Skeletal muscle satellite cell (primary cell): ENCODE results near the gene RAF1.
"Not testable (repeated sequence)": the region's sequence is repeated elsewhere in the genome, so short reads cannot be mapped to it uniquely, and the experiment has no call there.

ENCODE experiments used
- H3K27me3 ChIP-seq: 2 replicates; pipeline ENCODE4 v1.7.0; 2013; ENCODE audit warnings: low read length; ENCODE audit not compliant: control insufficient read depth, insufficient read depth
- H3K36me3 ChIP-seq: 2 replicates; pipeline ENCODE4 v1.7.0; 2013; ENCODE audit warnings: mild to moderate bottlenecking, control low read depth, low read length; ENCODE audit not compliant: insufficient read depth
- H3K4me1 ChIP-seq: 2 replicates; pipeline ENCODE4 v1.7.0; 2013; ENCODE audit warnings: low read length; ENCODE audit not compliant: control insufficient read depth, insufficient read depth
- H3K4me2 ChIP-seq: 2 replicates; pipeline ENCODE4 v1.7.0; 2013; ENCODE audit warnings: mild to moderate bottlenecking, low read length
- H3K4me3 ChIP-seq: 2 replicates; pipeline ENCODE4 v1.7.0; 2013; ENCODE audit warnings: low read length
- H3K9ac ChIP-seq: 2 replicates; pipeline ENCODE4 v1.7.0; 2013; ENCODE audit warnings: mild to moderate bottlenecking, low read depth, low read length, moderate library complexity
- H3K9me3 ChIP-seq: replicated peaks from 2 replicates; pipeline ENCODE4 v1.7.0; 2013; ENCODE audit warnings: mild to moderate bottlenecking, control low read depth, low read length

Gene RAF1

GRCh38 chr3:12673956-12674736 is 10.2 kb upstream of the RAF1 start:
- H3K4me3 ChIP-seq, H3K9me3 ChIP-seq, H3K27me3 ChIP-seq, H3K36me3 ChIP-seq, H3K4me2 ChIP-seq, H3K9ac ChIP-seq, H3K4me1 ChIP-seq: not testable (repeated sequence)

- H3K4me3 ChIP-seq: no peak overlapping the region
- H3K36me3 ChIP-seq: no peaks in the 10 kb centered on the region
- H3K9ac ChIP-seq: no peak overlapping the region
- H3K4me1 ChIP-seq: no peaks in the 10 kb centered on the region
- H3K27me3 ChIP-seq: no peaks in the 10 kb centered on the region
- no peaks in the 10 kb centered on the region for H3K9me3 ChIP-seq
- no peak overlapping the region for H3K4me2 ChIP-seq
Observed at GRCh38 chr3:12671120-12671450, 7.2 kb upstream of the RAF1 start.

- no peak overlapping the region for H3K4me2 ChIP-seq
- H3K36me3 ChIP-seq: no peaks in the 10 kb centered on the region
- H3K9me3 ChIP-seq: no peaks in the 10 kb centered on the region
- H3K9ac ChIP-seq: no peak overlapping the region
- H3K4me1 ChIP-seq: no peaks in the 10 kb centered on the region
- no peak overlapping the region for H3K4me3 ChIP-seq
- H3K27me3 ChIP-seq: no peaks in the 10 kb centered on the region
Observed at GRCh38 chr3:12670365-12671119, 6.6 kb upstream of the RAF1 start.

- H3K4me3 ChIP-seq: peak overlapping the region; percentile 78
- peaks cover 33% of the 10 kb centered on the region for H3K4me1 ChIP-seq
- no peaks in the 10 kb centered on the region for H3K27me3 ChIP-seq
- no peaks in the 10 kb centered on the region for H3K9me3 ChIP-seq
- H3K9ac ChIP-seq: peak overlapping the region; percentile 99
- H3K36me3 ChIP-seq: no peaks in the 10 kb centered on the region
- H3K4me2 ChIP-seq: peak overlapping the region; percentile 86
Observed at GRCh38 chr3:12663401-12663935, 449 bp downstream of the RAF1 start.

- H3K27me3 ChIP-seq: no peaks in the 10 kb centered on the region
- peaks cover 40% of the 10 kb centered on the region for H3K4me1 ChIP-seq
- no peaks in the 10 kb centered on the region for H3K36me3 ChIP-seq
- H3K4me3 ChIP-seq: peak overlapping the region; percentile 78
- peak overlapping the region; percentile 99 for H3K9ac ChIP-seq
- H3K9me3 ChIP-seq: no peaks in the 10 kb centered on the region
- H3K4me2 ChIP-seq: peak overlapping the region; percentile 86
Observed at GRCh38 chr3:12662593-12663400, 1.1 kb downstream of the RAF1 start.

- Histone ChIP-seq H3K4me1 (peaks cover 41% of the 10 kb centered on the region), H3K9ac (peak overlapping the region; percentile 99), H3K27me3 (no peaks in the 10 kb centered on the region), H3K9me3 (no peaks in the 10 kb centered on the region), H3K4me2 (peak overlapping the region; percentile 86), H3K4me3 (peak overlapping the region; percentile 78), H3K36me3 (no peaks in the 10 kb centered on the region)
Observed at GRCh38 chr3:12661926-12662592, 1.9 kb downstream of the RAF1 start.

GRCh38 chr3:12661375-12661774 is 2.5 kb downstream of the RAF1 start:
- H3K36me3 ChIP-seq, H3K9me3 ChIP-seq, H3K27me3 ChIP-seq: not testable (repeated sequence)
- peak overlapping the region; percentile 86 for H3K4me2 ChIP-seq
- peak overlapping the region; percentile 99 for H3K9ac ChIP-seq
- H3K4me1 ChIP-seq: peaks cover 41% of the 10 kb centered on the region
- H3K4me3 ChIP-seq: peak overlapping the region; percentile 78

- H3K4me1 ChIP-seq: peaks cover 47% of the 10 kb centered on the region
- H3K9ac ChIP-seq: peak overlapping the region; percentile 62
- H3K36me3 ChIP-seq: no peaks in the 10 kb centered on the region
- H3K9me3 ChIP-seq: no peaks in the 10 kb centered on the region
- peak overlapping the region; percentile 86 for H3K4me2 ChIP-seq
- H3K27me3 ChIP-seq: no peaks in the 10 kb centered on the region
- peak overlapping the region; percentile 7 for H3K4me3 ChIP-seq
Observed at GRCh38 chr3:12660196-12660595, 3.7 kb downstream of the RAF1 start.

GRCh38 chr3:12659316-12660015 is 4.5 kb downstream of the RAF1 start:
- Histone ChIP-seq H3K27me3 (no peaks in the 10 kb centered on the region), H3K9ac (peak overlapping the region; percentile 62), H3K4me3 (no peak overlapping the region), H3K36me3 (no peaks in the 10 kb centered on the region), H3K9me3 (no peaks in the 10 kb centered on the region), H3K4me2 (peak overlapping the region; percentile 86), H3K4me1 (peaks cover 47% of the 10 kb centered on the region)

- Histone ChIP-seq H3K36me3 (no peaks in the 10 kb centered on the region), H3K4me2 (peak overlapping the region; percentile 86), H3K4me1 (peaks cover 51% of the 10 kb centered on the region), H3K9me3 (no peaks in the 10 kb centered on the region), H3K4me3 (peak overlapping the region; percentile 34), H3K9ac (peak overlapping the region; percentile 62), H3K27me3 (no peaks in the 10 kb centered on the region)
Observed at GRCh38 chr3:12658593-12659058, 5.3 kb downstream of the RAF1 start.
